GM18858 (cell line): ENCODE results near the gene D2HGDH.
"Not testable (repeated sequence)": the region's sequence is repeated elsewhere in the genome, so short reads cannot be mapped to it uniquely, and the experiment has no call there.

Experiments used
- ATAC-seq: cut with Tn5 transposase; IDR thresholded peaks from one replicate; pipeline ENCODE4 v1.9.1; 2021; ENCODE audit not compliant: unreplicated experiment

Gene D2HGDH

DNA sequence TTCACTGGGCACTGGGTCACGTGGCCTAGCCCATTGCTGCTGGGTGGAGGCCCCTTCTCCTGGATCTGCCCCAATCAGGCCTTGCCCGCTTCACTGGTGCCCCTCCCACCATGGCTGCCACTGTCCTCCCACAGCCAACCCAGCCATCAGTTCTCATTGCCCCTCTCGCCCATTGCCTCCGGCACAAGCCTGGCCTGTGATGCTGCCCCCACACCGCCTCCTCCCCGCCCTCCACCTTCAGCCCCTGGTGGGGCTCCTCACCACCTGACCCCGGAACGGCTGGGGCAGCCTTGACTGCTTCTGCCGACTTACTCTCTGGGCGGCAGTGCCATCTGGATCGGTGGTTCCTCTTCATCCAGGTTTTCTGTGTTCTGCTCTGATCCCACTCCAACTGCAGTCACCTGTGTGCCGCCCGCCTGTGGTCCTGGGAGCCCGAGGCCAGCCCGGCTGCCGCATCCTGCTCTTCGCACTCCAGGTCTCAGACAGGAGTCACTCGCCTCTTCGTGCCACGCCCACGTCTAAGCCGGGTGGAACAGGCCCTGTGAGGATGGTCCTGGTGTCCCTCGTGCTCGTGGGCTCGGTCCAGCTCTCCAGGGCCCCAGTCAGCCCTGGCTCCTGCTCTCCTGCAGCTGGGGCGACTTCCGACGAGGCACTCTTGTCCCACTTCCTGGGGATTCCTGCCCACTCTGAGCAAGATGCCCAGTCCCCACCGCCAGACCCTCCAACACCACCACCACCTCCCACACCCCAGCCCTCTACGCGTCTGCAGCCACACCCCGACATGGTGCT lies 14.2 kb downstream of the D2HGDH start:
- no peak for ATAC-seq

DNA sequence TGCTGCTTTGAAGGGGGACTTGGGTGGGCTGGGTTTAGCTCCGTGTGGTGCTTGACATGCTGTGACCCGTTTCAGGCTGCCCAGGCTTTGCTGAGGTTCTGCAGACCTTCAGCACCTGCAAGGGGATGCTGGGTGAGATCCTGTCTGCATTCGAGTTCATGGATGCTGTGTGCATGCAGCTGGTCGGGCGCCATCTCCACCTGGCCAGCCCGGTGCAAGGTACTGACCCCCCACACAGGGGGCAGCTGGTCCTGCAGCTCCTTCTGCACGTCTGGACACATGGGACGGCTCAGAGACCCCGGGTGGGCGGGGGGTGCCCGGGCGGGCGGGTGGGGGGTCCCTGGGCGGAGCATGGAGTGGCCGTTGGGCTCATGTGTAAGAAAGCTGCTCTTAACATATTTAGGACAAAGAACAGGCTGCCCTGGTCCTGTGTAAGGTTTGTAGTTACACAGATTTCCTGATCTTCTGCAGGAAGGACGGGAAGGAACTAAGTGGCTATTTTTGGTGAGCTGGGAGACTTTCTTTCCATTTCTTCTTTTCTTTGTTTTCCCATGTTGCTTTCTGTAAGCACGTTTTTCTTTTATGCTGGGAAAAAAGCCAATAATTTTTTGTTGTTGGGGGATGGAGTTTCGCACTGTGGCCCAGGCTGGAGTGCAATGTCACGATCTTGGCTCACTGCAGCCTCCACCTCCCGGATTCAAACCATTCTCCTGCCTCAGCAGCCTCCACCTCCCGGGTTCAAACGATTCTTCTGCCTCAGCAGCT lies 15.8 kb downstream of the D2HGDH start:
- no peak for ATAC-seq

DNA sequence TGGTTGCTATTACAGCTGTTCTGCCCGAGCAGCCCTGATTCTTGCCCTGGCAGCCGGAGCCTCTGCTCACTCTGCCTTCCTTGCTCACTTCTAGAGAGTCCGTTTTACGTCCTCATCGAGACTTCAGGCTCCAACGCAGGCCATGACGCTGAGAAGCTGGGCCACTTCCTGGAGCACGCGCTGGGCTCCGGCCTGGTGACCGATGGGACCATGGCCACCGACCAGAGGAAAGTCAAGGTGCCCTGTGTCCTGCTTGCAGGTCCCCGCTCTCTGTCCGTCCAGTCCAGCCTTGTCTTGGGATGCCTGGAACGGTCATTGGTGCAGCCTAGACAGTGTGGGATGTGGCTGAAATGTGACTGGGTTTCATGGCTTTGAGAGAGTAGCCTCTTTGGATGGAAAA lies 16.7 kb downstream of the D2HGDH start:
- ATAC-seq = no peak

DNA sequence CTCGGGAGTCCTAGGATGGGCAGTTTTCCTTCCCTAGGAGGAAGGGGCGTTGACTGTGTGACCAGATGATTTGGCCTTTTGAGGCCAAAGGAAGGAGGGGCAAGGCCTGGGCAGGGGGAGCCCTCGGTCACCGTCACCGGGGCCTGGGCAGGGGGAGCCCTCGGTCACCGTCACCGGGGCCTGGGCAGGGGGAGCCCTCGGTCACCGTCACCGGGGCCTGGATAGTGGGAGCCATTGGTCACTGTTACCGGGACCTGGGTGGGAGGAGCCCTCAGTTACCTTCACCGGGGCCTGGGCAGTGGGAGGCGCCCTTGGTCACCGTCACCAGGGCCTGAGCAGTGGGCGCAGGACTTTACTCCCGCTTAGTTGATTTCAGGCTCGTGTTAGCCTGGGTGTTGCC lies 17.3 kb downstream of the D2HGDH start:
- no peak for ATAC-seq

DNA sequence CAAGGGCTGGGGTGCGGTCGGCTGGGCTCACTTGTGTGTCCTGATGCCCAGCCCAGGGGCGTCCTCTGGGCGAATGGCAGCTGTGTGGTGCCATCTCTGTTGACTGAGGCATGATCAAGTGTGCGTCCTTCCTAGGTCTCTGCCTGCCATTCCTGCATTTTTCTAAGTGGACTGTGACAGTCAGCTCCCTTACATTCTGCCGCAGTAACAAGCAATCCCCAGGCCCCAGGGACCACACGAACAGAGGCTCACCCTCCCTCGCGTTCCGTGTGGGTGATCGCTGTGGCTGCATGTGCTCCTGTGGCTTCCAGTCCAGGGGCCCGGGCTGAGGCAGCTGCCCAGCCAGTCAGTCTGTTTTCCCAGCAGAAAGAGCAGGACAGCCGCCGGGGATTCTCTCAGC lies 17.8 kb downstream of the D2HGDH start:
- ATAC-seq = no peak

DNA sequence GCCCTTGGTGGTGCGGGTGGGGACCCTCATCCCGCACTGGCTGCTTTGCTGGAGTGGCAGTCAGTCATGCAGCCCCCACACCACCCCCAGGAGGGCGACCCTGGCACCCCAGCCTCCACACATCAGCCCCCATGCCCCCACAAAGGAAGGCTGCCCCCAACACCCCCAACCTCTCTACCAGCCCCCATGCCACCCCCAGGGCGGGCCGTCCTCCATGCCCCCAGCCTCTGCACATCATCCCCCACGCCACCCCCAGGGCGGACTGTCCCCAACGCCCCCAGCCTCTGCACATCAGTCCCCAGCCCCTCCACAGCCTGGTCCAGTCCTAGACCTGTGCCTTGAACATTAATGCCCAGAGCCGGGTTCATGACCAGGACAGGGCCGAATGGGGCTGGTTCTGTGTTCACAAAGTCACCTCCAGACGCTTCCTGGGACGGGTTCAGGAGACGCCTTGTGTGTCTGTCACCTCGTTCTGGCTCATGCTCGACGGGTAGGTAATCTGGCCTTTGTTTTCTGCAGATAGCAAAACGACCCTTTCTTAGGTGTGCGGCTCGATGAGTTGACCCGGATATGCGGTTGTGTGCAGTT lies 18.4 kb downstream of the D2HGDH start:
- ATAC-seq = no peak

DNA sequence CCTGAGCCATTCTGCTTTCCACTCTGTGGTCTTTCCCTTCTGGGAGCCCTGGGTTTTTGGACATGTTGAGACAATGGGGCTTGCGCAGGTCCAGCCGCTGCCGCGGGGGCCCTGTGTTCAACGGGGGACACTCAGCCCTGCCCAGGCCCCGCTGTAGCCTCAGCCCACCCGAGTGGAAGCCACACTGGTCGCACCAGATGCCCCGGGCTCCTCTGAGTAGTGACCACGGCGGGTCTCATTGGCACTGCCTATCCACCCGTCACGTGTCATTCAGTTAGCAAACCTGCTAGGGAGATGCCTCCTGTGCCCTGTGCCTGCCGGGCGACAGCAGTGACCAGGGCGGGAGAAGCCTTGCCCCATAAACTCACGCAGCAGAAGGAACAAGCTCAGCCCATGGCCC lies 19.1 kb downstream of the D2HGDH start:
- ATAC-seq = no peak

DNA sequence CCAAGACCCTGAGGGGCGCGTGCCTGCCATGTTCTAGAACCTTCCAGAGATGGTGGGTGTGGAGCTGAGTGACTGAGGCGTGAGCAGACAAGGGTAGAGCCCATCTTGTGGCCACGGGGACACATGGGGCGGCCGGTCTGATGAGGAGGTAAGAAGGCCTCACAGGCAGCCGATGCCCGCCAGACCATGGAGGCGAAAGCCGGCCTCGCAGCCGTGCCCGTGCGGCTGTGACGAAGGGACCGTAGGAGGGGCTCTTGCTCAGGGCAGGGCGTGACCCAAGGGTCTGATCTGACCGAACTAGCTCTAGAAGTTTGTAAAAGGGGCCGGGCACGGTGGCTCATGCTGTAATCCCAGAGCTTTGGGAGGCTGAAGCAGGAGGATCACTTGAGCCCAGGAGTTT lies 19.6 kb downstream of the D2HGDH start:
- no peak for ATAC-seq

DNA sequence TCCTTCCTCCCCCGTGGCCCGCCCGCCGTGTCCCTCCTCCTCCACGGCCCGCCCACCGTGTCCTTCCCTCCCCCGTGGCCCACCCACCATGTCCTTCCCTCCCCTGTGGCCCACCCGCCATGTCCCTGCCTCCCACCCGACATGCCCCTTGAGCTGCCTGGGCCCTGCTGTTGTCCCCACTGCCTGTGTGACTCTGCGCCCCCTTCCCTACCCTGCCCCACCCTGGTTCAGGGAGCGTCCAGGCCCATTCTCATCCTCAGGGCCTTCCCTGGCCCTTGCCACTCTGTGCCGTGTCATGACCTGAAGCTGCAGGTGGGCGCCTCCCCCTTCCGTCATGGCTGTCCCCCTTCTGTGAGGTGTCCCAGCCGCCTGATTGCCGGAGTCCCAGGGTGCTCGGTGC lies 20.7 kb downstream of the D2HGDH start:
- ATAC-seq = no peak

DNA sequence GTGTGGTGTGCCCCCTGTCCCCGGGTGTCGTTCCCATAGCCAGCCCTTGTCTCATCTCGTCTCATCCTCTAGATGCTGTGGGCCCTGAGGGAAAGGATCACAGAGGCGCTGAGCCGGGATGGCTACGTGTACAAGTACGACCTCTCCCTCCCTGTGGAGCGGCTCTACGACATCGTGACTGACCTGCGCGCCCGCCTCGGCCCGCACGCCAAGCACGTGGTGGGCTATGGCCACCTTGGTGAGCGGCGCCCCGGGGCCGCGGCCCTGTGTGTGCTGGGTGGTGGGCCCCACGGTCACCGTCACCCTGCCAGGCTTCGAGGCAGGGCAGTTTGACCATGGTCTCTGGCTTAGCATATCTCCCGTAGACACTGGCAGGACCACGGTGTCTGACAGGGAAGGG lies 21.3 kb downstream of the D2HGDH start:
- no peak for ATAC-seq

DNA sequence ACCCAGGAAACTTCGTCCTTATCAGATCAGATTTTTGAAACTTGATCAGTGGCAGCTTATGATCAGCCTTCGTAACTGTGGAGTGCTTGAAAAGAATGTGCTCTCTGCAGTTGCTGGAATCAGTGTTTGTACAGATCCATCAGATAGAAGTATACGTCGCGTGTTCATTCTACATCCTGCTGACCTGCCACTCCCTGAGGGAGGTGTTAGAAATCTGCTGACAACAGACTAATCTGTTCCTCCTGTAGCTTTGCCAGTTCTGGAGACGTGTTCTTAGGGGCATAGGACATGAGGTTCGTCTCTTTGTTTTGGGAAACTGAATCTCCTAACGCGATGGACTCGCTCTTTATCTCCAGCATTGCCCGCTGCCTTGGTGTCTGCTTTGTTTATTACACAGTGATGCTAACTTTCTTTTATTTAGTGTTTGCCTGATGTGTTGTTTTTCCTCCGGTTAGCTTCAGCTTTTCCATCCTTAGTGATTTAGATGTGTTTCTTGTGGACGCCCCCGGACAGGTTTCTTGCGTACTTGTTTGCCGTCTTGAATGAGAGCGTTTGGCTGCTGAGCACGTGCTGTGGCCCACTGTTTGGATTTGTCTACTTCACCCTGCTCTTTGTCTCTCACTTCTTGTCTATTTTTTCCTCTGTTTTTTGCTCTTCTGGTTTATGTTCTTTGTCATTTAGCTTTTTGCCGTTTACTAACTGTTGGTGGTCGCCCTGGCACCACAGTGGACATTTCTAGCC lies 24.8 kb downstream of the D2HGDH start:
- ATAC-seq = no peak

DNA sequence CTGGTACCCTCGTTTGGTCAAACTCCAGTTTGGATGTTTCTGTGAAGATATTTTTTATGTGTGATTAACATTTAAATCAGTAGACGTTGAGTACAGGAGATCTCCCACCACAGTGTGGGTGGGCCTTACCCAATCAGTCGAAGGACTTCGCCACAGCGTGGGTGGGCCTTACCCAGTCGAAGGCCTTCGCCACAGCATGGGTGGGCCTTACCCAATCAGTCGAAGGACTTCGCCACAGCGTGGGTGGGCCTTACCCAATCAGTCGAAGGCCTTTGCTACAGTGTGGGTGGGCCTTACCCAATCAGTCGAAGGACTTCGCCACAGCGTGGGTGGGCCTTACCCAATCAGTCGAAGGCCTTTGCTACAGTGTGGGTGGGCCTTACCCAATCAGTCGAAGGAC lies 25.5 kb downstream of the D2HGDH start:
- ATAC-seq = not testable (repeated sequence)

DNA sequence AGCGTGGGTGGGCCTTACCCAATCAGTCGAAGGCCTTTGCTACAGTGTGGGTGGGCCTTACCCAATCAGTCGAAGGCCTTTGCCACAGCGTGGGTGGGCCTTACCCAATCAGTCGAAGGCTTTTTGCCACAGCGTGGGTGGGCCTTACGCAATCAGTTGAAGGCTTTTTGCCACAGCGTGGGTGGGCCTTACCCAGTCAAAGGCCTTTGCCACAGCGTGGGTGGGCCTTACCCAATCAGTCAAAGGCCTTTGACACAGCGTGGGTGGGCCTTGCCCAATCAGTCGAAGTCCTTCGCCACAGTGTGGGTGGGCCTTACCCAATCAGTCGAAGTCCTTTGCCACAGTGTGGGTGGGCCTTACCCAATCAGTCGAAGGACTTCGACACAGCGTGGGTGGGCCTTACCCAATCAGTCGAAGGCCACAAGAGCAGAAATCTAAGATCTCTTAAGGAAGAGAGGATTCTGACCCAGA lies 25.9 kb downstream of the D2HGDH start:
- no peak for ATAC-seq

DNA sequence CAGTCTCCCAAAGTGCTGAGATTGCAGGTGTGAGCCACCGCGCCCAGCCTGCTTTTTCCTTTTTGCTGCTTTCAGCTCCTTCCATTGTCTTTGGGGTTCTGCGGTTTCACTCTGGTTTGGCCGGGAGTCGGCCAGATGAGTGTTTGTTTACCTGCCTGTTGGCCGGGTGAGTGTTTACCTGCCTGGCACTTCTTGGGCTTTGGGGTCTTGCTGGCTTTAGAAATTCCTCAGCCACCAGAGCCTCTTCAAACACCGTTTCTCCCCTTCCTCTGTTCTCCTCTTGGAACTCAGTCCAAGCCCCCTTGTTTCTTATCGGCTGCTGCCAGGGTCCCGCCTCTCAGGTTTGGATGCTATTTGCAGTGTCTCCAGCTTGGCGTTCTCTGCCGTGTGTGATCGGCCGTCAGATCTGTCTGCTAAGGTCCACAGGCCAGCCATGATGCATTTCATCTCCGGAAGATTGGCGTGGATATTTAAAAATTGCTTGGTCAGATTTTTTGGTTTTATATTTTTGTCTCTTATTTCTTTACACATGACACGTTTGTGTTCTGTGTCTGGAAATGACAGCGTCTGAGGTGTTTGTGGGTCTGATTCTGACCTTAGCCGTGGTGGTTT lies 28.0 kb downstream of the D2HGDH start:
- no peak for ATAC-seq

DNA sequence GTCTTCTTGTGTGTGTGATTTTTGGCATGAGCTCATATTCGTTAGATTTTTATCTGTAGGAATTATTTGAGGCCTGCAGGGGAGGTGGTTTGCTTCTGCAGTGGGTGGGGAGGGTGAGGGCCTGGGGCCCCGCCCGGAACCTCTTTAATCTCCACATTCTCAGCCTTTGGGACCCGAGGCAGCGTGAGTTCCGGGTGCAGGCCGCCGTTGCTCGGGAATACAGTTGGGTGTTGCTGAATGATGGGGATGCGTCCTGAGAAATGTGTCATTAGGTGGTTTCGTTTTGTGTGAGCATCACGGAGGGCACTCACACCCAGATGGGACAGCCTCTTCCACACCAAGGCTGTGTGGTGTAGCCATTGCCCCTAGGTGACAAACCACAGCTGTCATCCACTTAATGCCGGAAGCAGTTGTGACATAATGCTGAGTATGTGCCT lies 28.5 kb downstream of the D2HGDH start:
- ATAC-seq = no peak

DNA sequence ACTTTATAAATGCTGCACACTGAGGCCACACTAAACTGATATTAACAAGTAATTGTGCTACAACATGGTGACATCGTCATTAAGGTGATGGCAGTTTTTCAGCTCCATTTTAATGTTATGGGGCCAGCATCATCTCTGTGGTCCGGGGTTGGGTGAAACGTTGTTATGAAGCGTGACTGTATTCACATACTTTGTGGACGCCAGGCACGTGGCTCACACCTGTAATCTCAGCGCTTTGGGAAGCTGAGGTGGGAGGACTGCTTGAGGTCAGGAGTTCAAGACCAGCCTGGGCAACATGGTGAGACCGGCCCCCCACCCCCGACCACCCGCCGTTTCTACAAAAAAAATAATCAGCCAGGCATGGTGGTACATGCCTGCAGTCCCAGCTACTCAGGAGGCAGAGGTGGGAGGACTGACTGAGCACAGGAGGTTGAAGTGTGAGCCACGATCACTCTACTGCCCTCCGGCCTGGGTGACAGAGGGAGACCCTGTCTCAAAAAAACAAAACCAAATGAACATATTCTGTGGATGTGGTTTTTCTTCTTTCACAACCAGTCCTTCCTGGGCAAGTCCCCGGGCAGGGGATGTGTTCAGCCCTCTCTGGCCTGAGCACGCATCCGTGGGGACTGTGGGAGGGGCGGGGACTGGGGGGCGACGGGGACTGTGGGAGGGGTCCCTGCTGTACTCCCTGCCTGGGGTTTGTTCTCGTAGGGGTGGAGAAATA lies 29.3 kb downstream of the D2HGDH start:
- ATAC-seq = no peak

DNA sequence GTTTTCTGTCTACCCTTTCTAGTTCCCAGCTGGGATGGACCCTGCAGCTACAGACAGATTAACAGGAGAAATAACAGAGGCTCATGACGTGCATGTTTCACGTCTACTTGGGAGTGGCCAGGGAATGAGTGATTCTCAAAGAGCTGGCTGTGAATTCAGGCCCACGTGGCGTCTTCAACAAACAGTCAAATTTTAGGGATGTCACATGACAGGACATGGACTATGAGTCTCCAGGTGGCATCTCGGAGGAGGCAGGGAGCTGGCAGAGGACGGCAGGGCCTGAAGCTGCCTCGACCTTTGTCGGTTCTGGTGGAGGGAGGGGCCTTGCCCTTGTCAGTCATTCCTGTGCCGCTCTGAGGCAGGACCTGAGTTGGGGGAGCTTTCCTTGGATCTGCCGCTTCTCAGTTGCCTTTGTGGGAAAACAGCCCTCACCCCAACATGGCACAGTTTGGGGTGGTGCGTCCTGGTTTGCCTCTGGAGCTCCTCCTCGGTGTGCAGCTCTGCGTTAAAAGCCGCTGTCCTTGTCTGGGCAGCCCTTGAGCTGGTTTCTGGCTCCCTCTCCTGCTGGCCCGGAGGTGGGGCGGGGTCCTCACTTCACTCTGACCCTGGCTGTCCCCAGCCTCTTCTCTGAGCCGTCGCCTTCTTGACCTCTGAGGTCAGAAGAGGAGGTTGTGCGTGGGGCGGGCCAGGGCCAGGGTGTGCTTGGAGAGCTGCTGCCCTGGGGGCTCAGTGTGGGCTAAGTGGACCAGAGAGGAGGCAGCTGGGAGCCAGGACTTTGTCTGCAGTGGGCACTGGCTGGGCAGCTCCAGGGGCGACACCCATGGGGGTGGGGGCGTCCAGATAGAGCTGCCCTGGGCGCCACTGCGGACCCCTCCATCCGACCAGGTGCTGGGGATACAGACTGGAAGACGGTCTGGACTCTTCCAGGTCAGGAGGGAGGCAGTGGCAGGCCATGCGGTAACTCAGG lies 30.1 kb downstream of the D2HGDH start:
- no peak for ATAC-seq

DNA sequence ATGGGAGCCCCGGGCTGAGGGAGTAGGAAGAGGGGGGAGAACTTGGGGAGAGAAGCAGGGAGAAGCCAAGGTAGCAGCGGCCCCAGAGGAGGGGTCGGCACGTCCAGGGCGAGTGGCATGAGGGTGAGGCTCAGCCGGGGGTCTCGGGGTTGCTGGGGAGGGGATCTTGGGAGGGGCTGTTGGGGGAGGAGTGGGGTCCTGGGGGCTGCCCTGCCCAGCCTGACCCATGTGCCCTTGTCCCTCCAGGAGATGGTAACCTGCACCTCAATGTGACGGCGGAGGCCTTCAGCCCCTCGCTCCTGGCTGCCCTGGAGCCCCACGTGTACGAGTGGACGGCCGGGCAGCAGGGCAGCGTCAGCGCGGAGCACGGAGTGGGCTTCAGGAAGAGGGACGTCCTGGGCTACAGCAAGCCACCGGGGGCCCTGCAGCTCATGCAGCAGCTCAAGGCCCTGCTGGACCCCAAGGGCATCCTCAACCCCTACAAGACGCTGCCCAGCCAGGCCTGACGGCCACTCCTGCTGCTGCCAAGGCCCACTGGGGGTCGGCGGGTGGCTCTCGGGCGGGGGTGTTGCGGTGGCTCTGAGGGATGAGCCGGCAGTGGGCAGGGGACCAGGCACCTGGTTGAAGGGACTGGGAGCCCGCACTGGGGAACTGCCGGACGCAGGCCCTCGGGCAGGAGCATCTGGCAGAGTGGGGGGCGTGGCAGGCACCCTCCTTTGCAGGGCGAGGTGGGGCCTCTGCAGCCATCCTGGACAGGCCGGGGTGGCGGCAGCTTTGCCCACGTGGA lies 33.2 kb downstream of the D2HGDH start:
- no peak for ATAC-seq
